Neuronal stem cell (in vitro differentiated cells): ENCODE measurements around the gene GVQW3.

Experiments
- DNase-seq: peaks from one replicate; pipeline ENCODE4 v3.0.0-alpha.2; 2013; ENCODE audit warnings: low spot score
- H2AFZ ChIP-seq: one replicate; pipeline ENCODE4 v1.6.1; 2013; ENCODE audit warnings: mild to moderate bottlenecking, low read length, inconsistent platforms
- H2AK5ac ChIP-seq: 2 replicates; pipeline ENCODE4 v1.6.1; 2013; ENCODE audit warnings: low read depth, mild to moderate bottlenecking, inconsistent platforms, low read length, moderate library complexity, mixed read lengths
- H2BK120ac ChIP-seq: 2 replicates; pipeline ENCODE4 v1.6.1; 2013; ENCODE audit warnings: low read depth, mild to moderate bottlenecking, inconsistent platforms, low read length, moderate library complexity, mixed read lengths
- H2BK12ac ChIP-seq: one replicate; pipeline ENCODE4 v1.6.1; 2013; ENCODE audit warnings: low read length, inconsistent platforms
- H2BK15ac ChIP-seq: 2 replicates; pipeline ENCODE4 v1.6.1; 2013; ENCODE audit warnings: mild to moderate bottlenecking, low read length, inconsistent platforms, mixed read lengths
- H2BK5ac ChIP-seq: one replicate; pipeline ENCODE4 v1.6.1; 2013; ENCODE audit warnings: inconsistent platforms, mild to moderate bottlenecking, low read length, moderate library complexity
- H3K14ac ChIP-seq: one replicate; pipeline ENCODE4 v1.6.1; 2013; ENCODE audit warnings: low read length, inconsistent platforms
- H3K18ac ChIP-seq: 2 replicates; pipeline ENCODE4 v1.6.1; 2013; ENCODE audit warnings: low read length, inconsistent platforms
- H3K23ac ChIP-seq: 2 replicates; pipeline ENCODE4 v1.6.1; 2013; ENCODE audit warnings: low read depth, mild to moderate bottlenecking, mixed read lengths, low read length, inconsistent platforms; ENCODE audit not compliant: poor library complexity
- H3K27ac ChIP-seq: replicated peaks from 3 replicates; pipeline ENCODE4 v1.5.1; 2013; ENCODE audit warnings: low read length, inconsistent platforms
- H3K27me3 ChIP-seq, 3 experiments: 2 replicates each; pipeline ENCODE4 v1.6.1; 2013; ENCODE audit warnings: low read length in 3 of 3, mild to moderate bottlenecking in 2 of 3, inconsistent platforms in 1 of 3, low read depth in 1 of 3, mixed read lengths in 1 of 3, moderate library complexity in 1 of 3; ENCODE audit not compliant: control insufficient read depth in 3 of 3, insufficient read depth in 3 of 3
- H3K36me3 ChIP-seq, 2 donors: replicated peaks in 1 of 2; 2 replicates each; pipeline ENCODE4 v1.6.1; 2013; ENCODE audit warnings: low read length in 2 of 2; ENCODE audit not compliant: control insufficient read depth in 2 of 2, insufficient read depth in 2 of 2
- H3K4ac ChIP-seq: 2 replicates; pipeline ENCODE4 v1.6.1; 2013; ENCODE audit warnings: inconsistent platforms, mild to moderate bottlenecking, low read length, moderate library complexity
- H3K4me1 ChIP-seq, 2 donors: 1 replicate in 1 of 2; 2 replicates in 1 of 2; pipeline ENCODE4 v1.6.1; 2013; ENCODE audit warnings: low read length in 2 of 2, low read depth in 1 of 2; ENCODE audit not compliant: control insufficient read depth in 2 of 2, insufficient read depth in 1 of 2
- H3K4me2 ChIP-seq: one replicate; pipeline ENCODE4 v1.6.1; 2013; ENCODE audit warnings: mild to moderate bottlenecking, low read length, inconsistent platforms; ENCODE audit not compliant: insufficient read depth, poor library complexity, severe bottlenecking
- H3K4me3 ChIP-seq, 2 donors: 2 replicates each; pipeline ENCODE4 v1.5.1; 2013; ENCODE audit warnings: low read length in 2 of 2, mild to moderate bottlenecking in 2 of 2, inconsistent platforms in 1 of 2, moderate library complexity in 1 of 2
- H3K79me1 ChIP-seq: one replicate; pipeline ENCODE4 v1.6.1; 2013; ENCODE audit warnings: low read depth, mild to moderate bottlenecking, inconsistent platforms, low read length, moderate library complexity
- H3K9ac ChIP-seq: one replicate; pipeline ENCODE4 v1.6.1; 2013; ENCODE audit warnings: mild to moderate bottlenecking, low read depth, low read length, inconsistent platforms; ENCODE audit not compliant: poor library complexity
- H3K9me3 ChIP-seq, 2 donors: replicated peaks in 1 of 2; 2 replicates each; pipeline versions ENCODE3 to v1.6.1; 2013; ENCODE audit warnings: low read length in 2 of 2, mild to moderate bottlenecking in 2 of 2, inconsistent platforms in 1 of 2, low read depth in 1 of 2, mixed read lengths in 1 of 2, moderate library complexity in 1 of 2; ENCODE audit not compliant: control insufficient read depth in 2 of 2, insufficient read depth in 1 of 2
- H4K8ac ChIP-seq: one replicate; pipeline ENCODE4 v1.6.1; 2013; ENCODE audit warnings: low read depth, mild to moderate bottlenecking, inconsistent platforms, low read length, moderate library complexity
- H4K91ac ChIP-seq: one replicate; pipeline ENCODE4 v1.6.1; 2013; ENCODE audit warnings: low read length, low read depth, mild to moderate bottlenecking, inconsistent platforms; ENCODE audit not compliant: poor library complexity
- WGBS, 2 donors: extraction: QIAGEN DNeasy Blood & Tissue Kit; methylation state at CpG; one replicate each; pipeline ENCODE4 v1.1.7; 2013; ENCODE audit warnings: missing lambda C conversion rate in 2 of 2, mixed read lengths in 1 of 2; ENCODE audit not compliant: insufficient read length in 2 of 2, insufficient replicate concordance in 1 of 2; ENCODE audit errors: extremely low coverage in 2 of 2; 5-methylcytosine and 5-hydroxymethylcytosine counted together

The GVQW3 gene

GRCh38 chr11:76362716-76363115 lies 18.4 kb upstream of the GVQW3 start:
- Histone ChIP-seq H2AK5ac (no peak overlapping the region), H4K8ac (no peak overlapping the region), H3K4ac (no peak overlapping the region), H2AFZ (no peak overlapping the region), H3K27me3 (no peaks in the 10 kb centered on the region), H3K23ac (no peak overlapping the region), H2BK15ac (no peak overlapping the region), H2BK120ac (no peak overlapping the region), H3K79me1 (no peaks in the 10 kb centered on the region), H2BK12ac (no peak overlapping the region), H3K4me2 (no peak overlapping the region), H3K18ac (no peak overlapping the region), H3K36me3 (peaks cover 0 to 61% of the 10 kb centered on the region in 2 donors), H3K14ac (no peak overlapping the region), H3K9me3 (no peaks in the 10 kb centered on the region), H3K27ac (no peak overlapping the region), H3K4me3 (no peak overlapping the region), H3K4me1 (no peaks in the 10 kb centered on the region), H4K91ac (no peak overlapping the region), H3K9ac (no peak overlapping the region), H2BK5ac (no peak overlapping the region)
- no peak for DNase-seq
- WGBS, 2 donors, result no CpG with 5 or more reads among the region's 7 CpGs

GRCh38 chr11:76365038-76365679 lies 16.0 kb upstream of the GVQW3 start:
- Histone ChIP-seq H3K9ac (no peak overlapping the region), H3K27me3 (no peaks in the 10 kb centered on the region), H2AFZ (no peak overlapping the region), H2BK12ac (no peak overlapping the region), H3K14ac (no peak overlapping the region), H3K18ac (no peak overlapping the region), H4K8ac (no peak overlapping the region), H3K4me3 (no peak overlapping the region), H3K4ac (no peak overlapping the region), H2BK15ac (no peak overlapping the region), H3K4me2 (no peak overlapping the region), H3K9me3 (no peaks in the 10 kb centered on the region), H2BK120ac (no peak overlapping the region), H3K4me1 (no peaks in the 10 kb centered on the region), H4K91ac (no peak overlapping the region), H2BK5ac (no peak overlapping the region), H3K23ac (no peak overlapping the region), H3K27ac (no peak overlapping the region), H2AK5ac (no peak overlapping the region), H3K36me3 (peaks cover 0 to 39% of the 10 kb centered on the region in 2 donors), H3K79me1 (no peaks in the 10 kb centered on the region)
- no CpG with 5 or more reads among the region's 16 CpGs for WGBS, 2 donors
- DNase-seq, result no peak

- Histone ChIP-seq H4K8ac (no peak overlapping the region), H2BK12ac (no peak overlapping the region), H3K9ac (no peak overlapping the region), H3K23ac (no peak overlapping the region), H3K4me1 (no peaks in the 10 kb centered on the region), H3K9me3 (no peaks in the 10 kb centered on the region), H3K4ac (no peak overlapping the region), H3K27me3 (no peaks in the 10 kb centered on the region), H2BK15ac (no peak overlapping the region), H2AK5ac (no peak overlapping the region), H2AFZ (no peak overlapping the region), H3K14ac (no peak overlapping the region), H2BK120ac (no peak overlapping the region), H3K4me2 (no peak overlapping the region), H3K4me3 (no peak overlapping the region), H2BK5ac (no peak overlapping the region), H4K91ac (no peak overlapping the region), H3K18ac (no peak overlapping the region), H3K27ac (no peak overlapping the region), H3K36me3 (peaks cover 0 to 23% of the 10 kb centered on the region in 2 donors), H3K79me1 (no peaks in the 10 kb centered on the region)
- no CpG with 5 or more reads among the region's 1 CpG for WGBS, 2 donors
- DNase-seq, result no peak
These were observed 12.6 kb upstream of the GVQW3 start for GRCh38 chr11:76368490-76368889.

GRCh38 chr11:76369406-76369805 lies 11.7 kb upstream of the GVQW3 start:
- Histone ChIP-seq H2AK5ac (no peak overlapping the region), H2BK12ac (no peak overlapping the region), H2BK120ac (no peak overlapping the region), H3K36me3 (peaks cover 0 to 13% of the 10 kb centered on the region in 2 donors), H2BK5ac (no peak overlapping the region), H3K4me2 (no peak overlapping the region), H3K4me1 (no peaks in the 10 kb centered on the region), H3K9ac (no peak overlapping the region), H3K27ac (no peak overlapping the region), H3K18ac (no peak overlapping the region), H4K91ac (no peak overlapping the region), H3K14ac (no peak overlapping the region), H3K4me3 (no peak overlapping the region), H3K4ac (no peak overlapping the region), H3K79me1 (no peaks in the 10 kb centered on the region), H3K9me3 (no peaks in the 10 kb centered on the region), H2AFZ (no peak overlapping the region), H4K8ac (no peak overlapping the region), H3K23ac (no peak overlapping the region), H2BK15ac (no peak overlapping the region), H3K27me3 (no peaks in the 10 kb centered on the region)
- WGBS, 2 donors, result no CpG with 5 or more reads among the region's 6 CpGs
- DNase-seq, result no peak
